GM19043 (cell line): ENCODE measurements around the gene TMPRSS13.
"Not testable (repeated sequence)": the region's sequence is repeated elsewhere in the genome, so short reads cannot be mapped to it uniquely, and the experiment has no call there.

Source experiments
- ATAC-seq: cut with Tn5 transposase; IDR thresholded peaks from one replicate; pipeline ENCODE4 v1.9.1; 2021; ENCODE audit warnings: low read depth; ENCODE audit not compliant: unreplicated experiment

Gene TMPRSS13

GRCh38 chr11:117875382-117876058, 53.7 kb downstream of the TMPRSS13 start:
- no peak for ATAC-seq

- ATAC-seq, result no peak
Measured at GRCh38 chr11:117874910-117875381, 54.3 kb downstream of the TMPRSS13 start.

GRCh38 chr11:117874253-117874909, 54.8 kb downstream of the TMPRSS13 start:
- ATAC-seq, result no peak

- no peak for ATAC-seq
Measured at GRCh38 chr11:117873828-117874125, 55.4 kb downstream of the TMPRSS13 start.

GRCh38 chr11:117872975-117873827, 56.0 kb downstream of the TMPRSS13 start:
- ATAC-seq, result no peak

GRCh38 chr11:117872420-117872961, 56.7 kb downstream of the TMPRSS13 start:
- ATAC-seq, result no peak

DNA sequence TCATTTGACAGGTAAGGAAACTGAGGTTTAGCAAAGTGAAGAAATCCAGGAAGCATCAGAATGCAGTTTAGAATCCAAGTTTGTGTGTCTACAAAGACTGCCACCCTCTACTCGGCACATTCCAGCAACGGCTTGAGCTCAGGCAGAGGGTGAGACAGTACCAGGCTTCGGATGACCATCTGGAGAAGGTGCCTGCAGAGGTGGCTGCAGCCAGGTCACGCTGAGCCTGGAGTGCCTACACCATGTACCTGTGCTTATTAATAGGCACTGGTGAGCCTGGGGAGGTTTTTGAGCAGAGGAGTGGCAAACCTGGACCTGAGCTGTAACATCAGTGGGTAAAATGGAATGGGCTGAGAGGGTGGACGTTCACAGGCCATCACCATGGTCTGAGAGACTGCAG, 57.4 kb downstream of the TMPRSS13 start:
- no peak for ATAC-seq

DNA sequence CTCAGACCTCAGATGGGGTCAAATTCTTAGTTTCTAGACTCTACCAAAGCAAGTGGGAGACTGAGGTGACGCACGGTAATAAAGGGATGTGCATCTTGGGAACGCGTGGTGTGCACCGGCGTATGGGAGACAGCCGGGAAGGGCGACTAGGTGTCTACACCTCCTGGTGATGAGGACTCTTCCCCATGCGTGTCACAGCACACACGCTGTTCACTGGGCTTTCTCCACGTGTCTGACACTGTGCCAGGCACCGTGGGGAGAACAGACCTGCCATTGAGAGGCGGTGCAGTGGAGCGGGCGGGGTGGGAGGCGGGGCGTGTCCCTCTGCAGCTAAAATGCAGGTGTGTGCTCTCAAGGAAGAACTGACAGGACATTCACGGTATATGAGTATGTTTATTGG, 58.0 kb downstream of the TMPRSS13 start:
- no peak for ATAC-seq

GRCh38 chr11:117870103-117870952, 58.9 kb downstream of the TMPRSS13 start:
- no peak for ATAC-seq

DNA sequence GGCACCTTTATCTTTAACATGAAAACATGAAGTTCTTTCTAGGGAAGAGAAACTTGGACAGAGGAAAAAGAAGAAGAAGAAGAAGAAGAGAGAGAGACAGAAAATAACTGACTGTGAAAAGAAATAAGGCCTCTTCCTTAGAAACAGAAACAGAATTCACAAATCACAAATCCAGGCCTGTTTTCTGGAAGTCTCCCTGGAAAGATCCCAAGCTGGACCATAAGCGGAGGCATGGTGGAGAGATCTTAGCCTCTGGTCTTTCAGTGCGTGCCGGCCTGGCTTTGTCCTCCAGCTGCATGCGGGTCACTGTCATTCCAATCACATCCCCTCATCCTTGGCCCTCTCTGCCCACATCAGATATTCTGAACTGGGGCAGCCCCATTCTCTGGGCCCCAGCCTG, 59.6 kb downstream of the TMPRSS13 start:
- no peak for ATAC-seq

GRCh38 chr11:117868815-117869561, 60.2 kb downstream of the TMPRSS13 start:
- no peak for ATAC-seq

GRCh38 chr11:117868088-117868487, 61.1 kb downstream of the TMPRSS13 start:
- ATAC-seq, result no peak

DNA sequence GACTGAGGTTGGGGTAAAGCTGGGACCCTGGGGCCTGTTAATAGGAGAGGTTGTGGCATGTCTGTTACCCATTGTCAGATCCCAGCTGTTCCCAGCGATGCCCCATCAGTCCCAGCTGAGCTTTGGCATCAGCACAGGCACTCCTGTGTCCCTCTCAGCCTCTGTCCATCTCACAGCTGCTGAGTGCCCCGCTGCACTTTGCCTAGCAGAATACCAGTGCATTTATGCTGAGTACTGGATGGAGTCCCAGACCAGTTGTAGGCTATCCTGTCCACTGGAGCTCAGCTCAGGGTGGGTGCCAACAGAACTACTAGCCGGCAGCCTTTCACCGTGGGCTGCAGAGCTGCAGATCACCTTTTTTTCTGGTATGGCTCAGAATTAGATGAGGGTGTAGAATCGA, 62.7 kb downstream of the TMPRSS13 start:
- no peak for ATAC-seq

DNA sequence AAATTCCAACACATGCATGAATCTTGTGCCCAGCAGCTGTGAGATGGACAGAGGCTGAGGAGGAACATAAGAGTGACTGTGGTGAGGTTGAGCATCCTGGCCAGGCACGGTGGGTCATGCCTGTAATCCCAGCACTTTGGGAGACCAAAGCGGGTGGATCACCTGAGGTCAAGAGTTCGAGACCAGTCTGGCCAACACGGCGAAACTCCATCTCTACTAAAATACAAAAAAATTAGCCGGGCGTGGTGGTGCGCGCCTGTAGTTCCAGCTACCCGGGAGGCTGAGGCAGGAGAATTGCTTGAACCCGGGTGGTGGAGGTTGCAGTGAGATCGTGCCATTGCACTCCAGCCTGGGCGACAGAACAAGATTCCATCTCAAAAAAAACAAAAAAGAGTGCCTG, 63.7 kb downstream of the TMPRSS13 start:
- not testable (repeated sequence) for ATAC-seq

DNA sequence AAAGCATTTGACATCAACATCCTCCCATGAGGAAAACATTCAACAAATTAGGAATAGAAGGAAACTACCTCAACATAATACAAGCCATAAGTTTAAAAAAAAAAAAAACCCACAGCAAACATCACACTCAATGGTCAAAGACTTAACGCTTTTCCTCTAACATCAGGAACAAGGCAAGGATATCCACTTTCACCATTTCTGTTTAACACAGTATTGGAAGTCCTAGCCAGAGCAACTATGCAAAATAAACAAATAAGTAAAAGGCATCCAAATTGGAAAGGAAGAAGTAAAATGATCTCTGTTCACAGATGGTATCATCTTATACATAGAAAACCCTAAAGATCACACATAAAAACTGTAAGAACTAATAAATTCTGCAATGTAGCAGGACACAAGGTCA, 65.8 kb downstream of the TMPRSS13 start:
- no peak for ATAC-seq

DNA sequence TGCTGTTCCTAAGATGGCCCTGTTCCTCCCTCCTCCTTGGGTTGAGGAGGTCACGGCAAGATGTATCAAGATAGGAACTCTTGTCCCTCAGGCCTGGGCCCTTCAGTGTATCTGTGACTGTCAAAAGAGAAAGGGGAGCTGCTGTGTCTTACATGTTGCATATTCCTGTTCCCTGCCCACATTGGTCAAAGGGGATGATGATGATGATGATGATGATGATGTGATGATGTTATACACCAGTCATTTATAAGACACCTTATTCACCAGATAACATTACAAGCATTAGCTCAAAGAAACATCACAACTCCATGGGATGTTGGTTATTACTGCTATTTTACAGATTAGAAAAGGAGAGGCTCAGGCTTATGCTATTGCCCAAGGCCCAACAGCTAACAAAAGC, 66.4 kb downstream of the TMPRSS13 start:
- no peak for ATAC-seq

DNA sequence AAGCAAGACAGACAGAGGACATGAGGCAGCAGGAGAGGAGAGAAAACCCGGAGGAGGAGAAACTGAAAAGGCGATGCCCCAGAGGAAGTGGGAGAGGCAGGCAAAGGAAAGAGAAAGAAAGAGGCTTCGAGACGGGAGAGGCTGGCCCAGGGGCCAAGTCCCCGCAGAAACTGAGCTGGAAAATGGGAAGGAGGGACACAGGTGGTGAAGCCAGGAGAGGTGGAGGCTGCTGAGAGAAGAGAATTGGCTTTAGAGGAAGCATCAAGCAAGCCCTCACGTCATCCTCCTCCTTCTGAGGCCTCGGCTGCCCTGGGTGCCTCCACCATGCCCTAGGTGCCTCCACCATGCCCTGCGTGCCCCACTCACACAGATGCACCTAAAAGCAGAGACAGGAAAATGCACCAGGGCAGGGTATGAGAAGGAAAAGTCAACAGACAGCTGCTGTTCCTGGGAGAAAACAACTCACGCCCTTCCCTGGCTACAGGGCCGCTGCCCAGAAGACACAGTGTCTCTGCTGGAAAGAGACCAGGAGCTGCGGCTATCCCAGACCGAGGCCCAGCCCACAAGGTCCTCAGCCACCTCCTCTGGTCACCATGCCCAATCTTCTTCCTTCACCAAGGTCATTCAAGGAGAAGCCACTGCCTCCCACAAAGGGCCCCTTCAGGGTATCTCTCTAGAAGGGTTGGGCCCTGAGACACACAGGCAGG, 67.0 kb downstream of the TMPRSS13 start:
- ATAC-seq, result no peak

DNA sequence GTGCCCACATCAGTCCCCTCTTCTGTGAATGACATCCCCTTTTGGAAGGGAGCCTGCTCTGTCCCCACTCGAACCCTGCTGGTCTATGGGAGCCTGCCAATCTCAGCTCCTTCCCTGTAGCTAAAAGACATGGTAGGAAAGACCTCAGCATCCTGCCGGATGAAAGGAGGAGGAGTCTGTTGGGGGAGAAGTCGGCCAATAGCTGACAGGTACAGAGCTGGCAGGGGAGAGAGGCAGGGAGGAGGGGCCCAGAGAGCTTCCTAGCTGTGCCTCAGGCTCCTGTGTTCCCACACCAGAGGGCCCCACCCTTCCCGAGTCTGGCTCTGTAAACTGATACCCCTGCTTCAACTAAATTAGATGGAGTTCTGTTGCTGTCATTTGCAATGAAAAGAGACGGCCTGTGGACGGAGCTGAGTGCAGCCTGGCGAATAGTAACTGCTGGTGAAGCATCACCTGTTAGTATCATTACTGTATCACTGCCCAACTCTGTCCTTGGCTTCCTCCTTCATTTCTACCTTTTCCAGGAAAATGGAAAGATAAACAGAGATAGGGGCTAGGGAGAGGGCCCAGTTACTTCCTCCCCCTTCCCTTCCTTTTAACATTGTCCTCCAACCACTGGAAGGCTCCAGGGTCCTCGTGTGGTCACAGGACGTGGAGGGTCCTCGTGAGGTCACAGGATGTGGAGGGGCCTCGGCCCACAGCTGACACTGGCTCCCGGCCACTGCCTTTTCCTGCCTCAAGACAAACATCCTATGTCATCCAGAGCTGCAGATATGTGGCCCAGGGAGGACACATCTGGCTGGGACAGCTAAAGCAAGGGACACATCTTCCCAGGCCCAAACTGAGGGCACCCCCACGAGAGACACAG, 67.8 kb downstream of the TMPRSS13 start:
- ATAC-seq, result no peak
